ENCODE results near the gene TMEM125.
A peak's percentile ranks its signal among the peaks of the same experiment; 100 is the strongest.

Gene TMEM125

DNA sequence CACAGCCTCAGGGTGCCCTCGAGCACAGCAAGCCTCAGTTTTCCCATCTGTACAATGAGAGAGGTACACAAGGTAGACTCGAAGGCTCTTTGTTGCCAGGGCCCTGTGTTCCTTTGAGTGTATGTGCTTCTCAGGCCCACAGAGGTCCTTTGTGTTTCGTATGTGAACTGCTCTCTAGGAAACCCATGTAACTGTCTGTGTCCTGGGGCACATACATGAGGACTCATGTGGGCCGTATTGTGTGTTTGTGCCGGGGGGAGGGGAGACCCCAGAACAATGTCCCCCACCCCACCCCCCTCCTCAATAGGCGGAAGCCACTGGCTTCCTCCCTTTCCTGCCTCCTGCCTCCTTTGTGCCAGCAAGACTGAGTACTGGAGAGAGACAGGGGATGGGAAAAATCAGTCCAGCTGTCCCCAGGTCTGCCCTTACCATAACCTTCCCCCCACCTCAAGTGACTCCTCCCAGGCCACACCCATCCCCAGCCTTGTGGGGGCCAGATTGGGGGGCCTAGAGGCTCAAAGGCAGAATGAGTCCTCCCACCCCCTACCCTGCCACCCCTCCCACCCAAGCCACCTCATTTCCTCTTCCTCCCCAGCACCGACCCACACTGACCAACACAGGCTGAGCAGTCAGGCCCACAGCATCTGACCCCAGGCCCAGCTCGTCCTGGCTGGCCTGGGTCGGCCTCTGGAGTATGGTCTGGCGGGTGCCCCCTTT, 30.8 kb downstream of the TMEM125 start, which contains the start of gene TIE1:
TIE1 (plus strand) TSS at position 605 of the 717 bp plus-strand sequence; CDS start at position 695, 90 bp downstream.
- TF ChIP-seq CTCF (IDR thresholded peaks at IDR 0.05; ENCODE audit: low read length, missing control alignments): no peak
- peak within 1 kb of the TSS; percentile 42 for H3K4me3 ChIP-seq (replicated peaks; ENCODE audit: low read depth, low read length)
- DNase-seq (ENCODE audit: low read depth): peak; percentile 49

- no peak for TF ChIP-seq CTCF (IDR thresholded peaks at IDR 0.05; ENCODE audit: low read length, missing control alignments)
- DNase-seq (ENCODE audit: low read depth): no peak
Measured at GRCh38 chr1:43302201-43302600, 32.4 kb downstream of the TMEM125 start.

DNA sequence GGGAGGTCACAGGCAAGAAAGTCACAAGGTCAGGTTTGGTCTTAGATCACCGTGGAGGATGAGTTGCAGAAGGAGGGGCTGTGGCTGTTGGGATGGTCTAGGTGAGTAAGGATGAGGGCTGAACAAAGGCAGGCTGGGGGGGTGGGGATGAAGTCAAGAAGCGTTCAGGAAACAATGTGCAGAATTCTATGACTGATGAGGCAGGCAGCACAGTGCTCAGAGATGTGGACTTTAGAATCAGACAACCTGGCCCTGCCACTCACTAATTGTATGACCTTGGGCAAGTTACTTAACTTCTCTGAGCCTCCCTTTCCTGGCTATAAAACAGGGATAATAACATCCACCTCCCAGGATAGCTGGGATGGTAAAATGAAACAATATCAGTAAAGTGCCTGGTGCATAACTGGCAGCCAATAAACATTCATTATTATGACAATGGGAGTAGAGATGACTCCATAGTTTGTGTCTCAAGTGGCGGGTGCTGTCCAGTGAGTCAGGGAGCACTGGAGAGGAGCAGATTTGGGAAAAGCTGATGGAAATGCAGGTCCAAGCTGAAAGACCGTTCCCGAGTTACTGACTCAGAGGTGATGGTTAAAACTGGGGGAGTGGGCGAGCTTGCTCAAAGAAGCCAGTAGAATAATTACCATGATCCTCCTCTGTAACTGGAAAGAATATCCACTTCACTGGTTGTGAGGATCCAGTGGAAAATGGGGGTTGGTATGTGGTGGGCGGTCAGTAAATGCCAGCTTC, 33.1 kb downstream of the TMEM125 start:
- no peak for TF ChIP-seq CTCF (IDR thresholded peaks at IDR 0.05; ENCODE audit: low read length, missing control alignments)
- DNase-seq (ENCODE audit: low read depth): no peak

More at GRCh38 chr1:43302201-43302600, 32.4 kb downstream of the TMEM125 start:
- H3K4me3 ChIP-seq (replicated peaks; ENCODE audit: low read depth, low read length): no peak overlapping the region

GRCh38 chr1:43303471-43304313, 33.9 kb downstream of the TMEM125 start:
- TF ChIP-seq CTCF (IDR thresholded peaks at IDR 0.05; ENCODE audit: low read length, missing control alignments): no peak
- no peak overlapping the region for H3K4me3 ChIP-seq (replicated peaks; ENCODE audit: low read depth, low read length)
- no peak for DNase-seq (ENCODE audit: low read depth)

More for the DNA sequence above, 33.1 kb downstream of the TMEM125 start:
- H3K4me3 ChIP-seq (replicated peaks; ENCODE audit: low read depth, low read length): no peak overlapping the region

- DNase-seq (ENCODE audit: low read depth): no peak
- no peak for TF ChIP-seq CTCF (IDR thresholded peaks at IDR 0.05; ENCODE audit: low read length, missing control alignments)
- H3K4me3 ChIP-seq (replicated peaks; ENCODE audit: low read depth, low read length): no peak overlapping the region
Measured at GRCh38 chr1:43304314-43304681, 34.5 kb downstream of the TMEM125 start.

DNA sequence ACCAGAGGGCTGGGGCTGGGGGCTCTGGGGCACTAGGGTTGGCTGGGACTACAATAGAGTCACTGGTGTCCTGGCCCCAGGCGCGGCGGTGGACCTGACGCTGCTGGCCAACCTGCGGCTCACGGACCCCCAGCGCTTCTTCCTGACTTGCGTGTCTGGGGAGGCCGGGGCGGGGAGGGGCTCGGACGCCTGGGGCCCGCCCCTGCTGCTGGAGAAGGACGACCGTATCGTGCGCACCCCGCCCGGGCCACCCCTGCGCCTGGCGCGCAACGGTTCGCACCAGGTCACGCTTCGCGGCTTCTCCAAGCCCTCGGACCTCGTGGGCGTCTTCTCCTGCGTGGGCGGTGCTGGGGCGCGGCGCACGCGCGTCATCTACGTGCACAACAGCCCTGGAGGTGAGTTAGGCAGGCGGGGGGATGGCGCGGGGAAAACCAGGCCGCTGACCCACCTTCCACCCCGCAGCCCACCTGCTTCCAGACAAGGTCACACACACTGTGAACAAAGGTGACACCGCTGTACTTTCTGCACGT, 35.1 kb downstream of the TMEM125 start:
- no peak overlapping the region for H3K4me3 ChIP-seq (replicated peaks; ENCODE audit: low read depth, low read length)
- no peak for DNase-seq (ENCODE audit: low read depth)
- TF ChIP-seq CTCF (IDR thresholded peaks at IDR 0.05; ENCODE audit: low read length, missing control alignments): no peak

All from fibroblast of pulmonary artery (primary cell).